Thyroid gland (tissue), 4 donors: ENCODE results near the gene GLI1. TPM values are rescaled to one million over a fixed set of nuclear protein-coding genes. Genes with fewer than 3 reads are reported as not detected.
"Not testable (repeated sequence)": the region's sequence is repeated elsewhere in the genome, so short reads cannot be mapped to it uniquely, and the experiment has no call there.

Experiments
- DNase-seq, 2 donors: peaks; one replicate each; pipeline ENCODE4 v3.0.0-alpha.2; 2019
- H3K27ac ChIP-seq, 3 donors: fragments of 200-600 bp; sonication (generic); 1 replicate in 2 of 3; 2 replicates in 1 of 3; pipeline ENCODE4 v1.5.1; 2016 to 2019; ENCODE audit warnings: mild to moderate bottlenecking in 1 of 3, moderate library complexity in 1 of 3
- H3K27me3 ChIP-seq: fragments of 200-600 bp; sonication (generic); one replicate; pipeline ENCODE4 v1.5.1; 2019
- H3K36me3 ChIP-seq, 2 donors: fragments of 200-600 bp; sonication (generic); one replicate each; pipeline ENCODE4 v1.5.1; 2016 to 2019
- H3K4me1 ChIP-seq, 2 donors: fragments of 200-600 bp; sonication (generic); one replicate each; pipeline ENCODE4 v1.5.1; 2017 to 2019
- H3K4me3 ChIP-seq, 3 donors: fragments of 200-600 bp; sonication (generic); replicated peaks in 1 of 3; 1 replicate in 2 of 3; 2 replicates in 1 of 3; pipeline ENCODE4 v1.5.1; 2016; ENCODE audit warnings: mild to moderate bottlenecking in 1 of 3
- H3K9me3 ChIP-seq: fragments of 200-600 bp; sonication (generic); one replicate; pipeline ENCODE4 v1.5.1; 2017
- POLR2A ChIP-seq, 2 donors: fragments of 450-650 bp; IDR thresholded peaks; one replicate each; pipeline ENCODE4 v1.6.1; 2017; ENCODE audit warnings: antibody characterized with exemption in 2 of 2, mild to moderate bottlenecking in 2 of 2, moderate library complexity in 1 of 2
- WGBS, 2 donors: methylation state at CpG; one replicate each; pipeline ENCODE4 v1.1.5; 2017; 5-methylcytosine and 5-hydroxymethylcytosine counted together
- intact Hi-C: fragments of 100-400 bp; cut with DNase I; formaldehyde crosslinking; loops from one replicate; pipeline ENCODE4 v1.15.1; 2023
- total RNA-seq, 4 donors: library from RNA; depleted of rRNA; stranded (reverse); fragments of >200 nt; gene quantifications; one replicate each; pipeline ENCODE4 v1.2.3, GENCODE V29; 2016
- TF ChIP-seq, protein P1 (sequence below), 6 experiments: fragments of 200-600 bp in 3 of 6; fragments of 450-650 bp in 3 of 6; sonication (generic) in 3 of 6; IDR thresholded peaks; one replicate each; pipeline ENCODE4 v1.5.1; 2016 to 2019; ENCODE audit warnings: antibody characterized with exemption in 6 of 6, mild to moderate bottlenecking in 2 of 6, inconsistent platforms in 1 of 6, moderate library complexity in 1 of 6

The GLI1 gene
- total RNA-seq, 4 donors from 2014 or later, result 1.1 to 2.2 (median 1.6) TPM; not detected in 1

GRCh38 chr12:57433370-57433769 lies 26.2 kb upstream of the GLI1 start:
- 64 to 80% methylated on average over 3 of the region's 3 CpGs for WGBS, 2 donors
- DNase-seq, result no peak
- Histone ChIP-seq H3K9me3 (no peaks in the 10 kb centered on the region), H3K4me1 (peaks cover 21 to 35% of the 10 kb centered on the region in 2 donors), H3K4me3 (no peak overlapping the region), H3K36me3 (no peaks in the 10 kb centered on the region), H3K27me3 (no peaks in the 10 kb centered on the region), H3K27ac (peak overlapping the region in 1 of 3 donors; percentile 21)
- intact Hi-C loops, result no loop called here
- no peak for TF ChIP-seq POLR2A (IDR thresholded peaks at IDR 0.05)
- TF ChIP-seq, protein P1, sequence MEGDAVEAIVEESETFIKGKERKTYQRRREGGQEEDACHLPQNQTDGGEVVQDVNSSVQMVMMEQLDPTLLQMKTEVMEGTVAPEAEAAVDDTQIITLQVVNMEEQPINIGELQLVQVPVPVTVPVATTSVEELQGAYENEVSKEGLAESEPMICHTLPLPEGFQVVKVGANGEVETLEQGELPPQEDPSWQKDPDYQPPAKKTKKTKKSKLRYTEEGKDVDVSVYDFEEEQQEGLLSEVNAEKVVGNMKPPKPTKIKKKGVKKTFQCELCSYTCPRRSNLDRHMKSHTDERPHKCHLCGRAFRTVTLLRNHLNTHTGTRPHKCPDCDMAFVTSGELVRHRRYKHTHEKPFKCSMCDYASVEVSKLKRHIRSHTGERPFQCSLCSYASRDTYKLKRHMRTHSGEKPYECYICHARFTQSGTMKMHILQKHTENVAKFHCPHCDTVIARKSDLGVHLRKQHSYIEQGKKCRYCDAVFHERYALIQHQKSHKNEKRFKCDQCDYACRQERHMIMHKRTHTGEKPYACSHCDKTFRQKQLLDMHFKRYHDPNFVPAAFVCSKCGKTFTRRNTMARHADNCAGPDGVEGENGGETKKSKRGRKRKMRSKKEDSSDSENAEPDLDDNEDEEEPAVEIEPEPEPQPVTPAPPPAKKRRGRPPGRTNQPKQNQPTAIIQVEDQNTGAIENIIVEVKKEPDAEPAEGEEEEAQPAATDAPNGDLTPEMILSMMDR (IDR thresholded peaks at IDR 0.05), result no peak

DNA sequence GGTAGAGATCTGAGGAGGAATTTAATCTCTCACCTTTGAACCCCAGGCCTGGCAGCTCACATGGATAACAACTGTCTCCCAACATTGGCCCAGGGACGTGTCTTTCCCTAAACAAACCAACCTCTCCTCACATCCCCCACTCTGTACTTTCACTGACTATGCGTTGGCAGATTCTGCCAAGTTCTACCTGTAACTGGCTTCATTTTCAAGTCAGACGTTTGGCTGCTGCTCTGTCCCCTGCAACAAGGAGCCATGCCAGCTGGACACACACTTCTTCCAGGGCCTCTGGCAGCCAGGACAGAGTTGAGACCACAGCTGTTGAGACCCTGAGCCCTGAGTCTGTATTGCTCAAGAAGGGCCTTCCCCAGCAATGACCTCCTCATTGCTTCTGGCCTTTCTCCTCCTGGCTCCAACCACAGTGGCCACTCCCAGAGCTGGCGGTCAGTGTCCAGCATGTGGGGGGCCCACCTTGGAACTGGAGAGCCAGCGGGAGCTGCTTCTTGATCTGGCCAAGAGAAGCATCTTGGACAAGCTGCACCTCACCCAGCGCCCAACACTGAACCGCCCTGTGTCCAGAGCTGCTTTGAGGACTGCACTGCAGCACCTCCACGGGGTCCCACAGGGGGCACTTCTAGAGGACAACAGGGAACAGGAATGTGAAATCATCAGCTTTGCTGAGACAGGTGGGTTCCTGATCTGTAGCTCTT lies 24.9 kb upstream of the GLI1 start, which contains the start of gene INHBC:
TSS of gene INHBC (plus strand) at position 268 of the 707 bp plus-strand sequence. CDS start at position 371, 103 bp downstream.
- TF ChIP-seq, protein P1 (IDR thresholded peaks at IDR 0.05), result no peak
- no peak for TF ChIP-seq POLR2A (IDR thresholded peaks at IDR 0.05)
- intact Hi-C loops, result no loop called here

GRCh38 chr12:57435293-57435692 lies 24.3 kb upstream of the GLI1 start:
- H3K36me3 ChIP-seq, result no peaks in the 10 kb centered on the region
- H3K27ac ChIP-seq, result peak overlapping the region; percentile 21 to 51 (median 47)
- TF ChIP-seq POLR2A (IDR thresholded peaks at IDR 0.05), result no peak
- TF ChIP-seq, protein P1 (IDR thresholded peaks at IDR 0.05), result no peak
- no peak for DNase-seq
- peaks cover 15 to 22% of the 10 kb centered on the region in 2 donors for H3K4me1 ChIP-seq
- no peak overlapping the region for H3K4me3 ChIP-seq
- WGBS, 2 donors, result 62 to 89% methylated on average over 4 of the region's 4 CpGs
- intact Hi-C loops, result no loop called here
- H3K9me3 ChIP-seq, result no peaks in the 10 kb centered on the region
- no peaks in the 10 kb centered on the region for H3K27me3 ChIP-seq

More for the DNA sequence above, 24.9 kb upstream of the GLI1 start, which contains the start of gene INHBC:
- H3K4me1 ChIP-seq, result peaks cover 15 to 25% of the 10 kb centered on the region in 2 donors
- no peaks in the 10 kb centered on the region for H3K9me3 ChIP-seq
- H3K4me3 ChIP-seq, result no peak within 1 kb of the TSS
- peak within 1 kb of the TSS; percentile 21 to 51 (median 47) for H3K27ac ChIP-seq
- no peaks in the 10 kb centered on the region for H3K27me3 ChIP-seq
- 28 to 54% methylated on average over 3 to 7 of the region's 8 CpGs for WGBS, 2 donors
- DNase-seq, result peak; percentile 62 to 70
- H3K36me3 ChIP-seq, result no peaks in the 10 kb centered on the region

DNA sequence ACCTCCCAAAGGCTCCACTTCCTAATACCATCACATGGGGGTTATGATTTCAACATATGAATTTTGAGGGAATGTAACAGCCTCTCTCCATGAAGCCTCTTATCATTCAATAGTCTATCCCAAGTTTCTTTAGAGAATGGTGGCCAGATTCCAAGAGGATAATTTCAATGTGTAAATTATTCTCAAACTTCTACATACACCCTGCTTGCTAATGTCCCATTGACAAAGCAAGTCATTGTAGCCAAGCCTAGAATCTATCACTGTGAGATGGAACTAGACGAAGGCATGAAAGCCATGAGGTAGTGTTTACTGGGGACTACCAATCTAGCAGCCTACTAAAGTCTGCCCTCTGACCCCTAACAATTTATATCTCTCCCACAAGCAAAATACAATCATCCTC lies 21.2 kb upstream of the GLI1 start:
- no peaks in the 10 kb centered on the region for H3K36me3 ChIP-seq
- H3K4me1 ChIP-seq, result peaks cover 11 to 14% of the 10 kb centered on the region in 2 donors
- no peaks in the 10 kb centered on the region for H3K27me3 ChIP-seq
- H3K4me3 ChIP-seq, result no peak overlapping the region
- H3K27ac ChIP-seq, result no peak overlapping the region
- intact Hi-C loops, result no loop called here
- DNase-seq, result no peak
- H3K9me3 ChIP-seq, result no peaks in the 10 kb centered on the region
- TF ChIP-seq, protein P1 (IDR thresholded peaks at IDR 0.05), result no peak
- TF ChIP-seq POLR2A (IDR thresholded peaks at IDR 0.05), result no peak
- WGBS, 2 donors, result 90 to 100% methylated on average over 1 of the region's 1 CpG

DNA sequence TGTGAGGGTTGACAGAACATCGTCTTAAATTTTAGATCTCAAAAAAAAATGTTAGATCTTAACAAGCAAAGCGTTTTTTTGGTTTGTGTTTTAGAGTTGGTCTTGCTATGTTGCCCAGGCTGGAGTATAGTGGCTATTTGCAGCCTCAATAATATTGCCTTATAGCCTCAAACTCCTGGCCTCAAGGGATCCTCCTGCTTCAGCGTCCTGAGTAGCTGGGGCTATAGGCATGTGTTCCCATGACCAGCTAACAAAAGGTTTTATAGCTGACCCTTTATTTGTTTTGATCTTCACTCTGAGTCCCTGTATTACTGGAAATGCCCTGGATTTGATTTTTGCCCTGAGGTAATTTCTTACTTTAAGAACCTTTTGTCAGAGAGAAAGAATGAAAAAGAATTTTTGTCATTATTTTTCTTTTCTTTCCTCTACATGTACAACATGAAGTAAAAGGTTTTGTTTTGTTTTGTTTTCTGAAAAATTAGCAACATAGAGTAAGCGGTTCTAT lies 19.8 kb upstream of the GLI1 start:
- Histone ChIP-seq H3K27ac (no peak overlapping the region), H3K4me3 (no peak overlapping the region), H3K27me3 (no peaks in the 10 kb centered on the region), H3K36me3 (no peaks in the 10 kb centered on the region), H3K4me1 (peaks cover 2 to 5% of the 10 kb centered on the region in 2 donors), H3K9me3 (no peaks in the 10 kb centered on the region)
- WGBS, 2 donors, result 77 to 86% methylated on average over 4 of the region's 4 CpGs
- TF ChIP-seq POLR2A (IDR thresholded peaks at IDR 0.05), result no peak
- TF ChIP-seq, protein P1 (IDR thresholded peaks at IDR 0.05), result no peak
- no peak for DNase-seq
- intact Hi-C loops, result no loop called here

- intact Hi-C loops, result not testable (repeated sequence)
Observed at GRCh38 chr12:57441393-57441792, 18.2 kb upstream of the GLI1 start.

More at GRCh38 chr12:57441393-57441792, 18.2 kb upstream of the GLI1 start:
- DNase-seq, H3K4me1 ChIP-seq, H3K27ac ChIP-seq, H3K4me3 ChIP-seq, H3K27me3 ChIP-seq, H3K36me3 ChIP-seq, H3K9me3 ChIP-seq: not testable (repeated sequence)
- WGBS, 2 donors, result 82 to 89% methylated on average over 2 of the region's 2 CpGs
